Ishikawa (cell line): ENCODE results near the gene IREB2.

ENCODE experiments used
- CEBPB ChIP-seq: IDR thresholded peaks from 2 replicates; pipeline ENCODE4 v1.6.1; 2012
- CREB1 ChIP-seq: IDR thresholded peaks from 2 replicates; pipeline ENCODE4 v1.6.1; 2012; ENCODE audit warnings: low read depth
- EGR1 ChIP-seq: IDR thresholded peaks from 2 replicates; pipeline ENCODE4 v1.6.1; 2012
- EP300 ChIP-seq: IDR thresholded peaks from 2 replicates; pipeline ENCODE4 v1.6.1; 2012; ENCODE audit warnings: borderline replicate concordance
- FOXM1 ChIP-seq: IDR thresholded peaks from 2 replicates; pipeline ENCODE4 v1.6.1; 2012; ENCODE audit warnings: low read depth, borderline replicate concordance
- MAX ChIP-seq: IDR thresholded peaks from 2 replicates; pipeline ENCODE4 v1.6.1; 2012
- NFIC ChIP-seq: IDR thresholded peaks from 2 replicates; pipeline ENCODE4 v1.6.1; 2012
- RAD21 ChIP-seq: IDR thresholded peaks from 2 replicates; pipeline ENCODE4 v1.6.1; 2012; ENCODE audit warnings: low read depth
- TAF1 ChIP-seq: IDR thresholded peaks from 2 replicates; pipeline ENCODE4 v1.6.1; 2012; ENCODE audit warnings: low read depth, mild to moderate bottlenecking
- TCF12 ChIP-seq: IDR thresholded peaks from 2 replicates; pipeline ENCODE4 v1.6.1; 2012; ENCODE audit warnings: low read depth
- TEAD4 ChIP-seq: IDR thresholded peaks from 2 replicates; pipeline ENCODE4 v1.6.1; 2012
- USF1 ChIP-seq: IDR thresholded peaks from 2 replicates; pipeline ENCODE4 v1.6.1; 2012
- YY1 ChIP-seq: IDR thresholded peaks from 2 replicates; pipeline ENCODE4 v1.6.1; 2012; ENCODE audit warnings: low read depth
- ZBTB7A ChIP-seq: IDR thresholded peaks from 2 replicates; pipeline ENCODE4 v1.6.1; 2012; ENCODE audit warnings: low read depth
- TF ChIP-seq, protein P1 (sequence below): IDR thresholded peaks from 2 replicates; pipeline ENCODE4 v1.6.1; 2012; ENCODE audit warnings: low read depth, mild to moderate bottlenecking

IREB2 gene

DNA sequence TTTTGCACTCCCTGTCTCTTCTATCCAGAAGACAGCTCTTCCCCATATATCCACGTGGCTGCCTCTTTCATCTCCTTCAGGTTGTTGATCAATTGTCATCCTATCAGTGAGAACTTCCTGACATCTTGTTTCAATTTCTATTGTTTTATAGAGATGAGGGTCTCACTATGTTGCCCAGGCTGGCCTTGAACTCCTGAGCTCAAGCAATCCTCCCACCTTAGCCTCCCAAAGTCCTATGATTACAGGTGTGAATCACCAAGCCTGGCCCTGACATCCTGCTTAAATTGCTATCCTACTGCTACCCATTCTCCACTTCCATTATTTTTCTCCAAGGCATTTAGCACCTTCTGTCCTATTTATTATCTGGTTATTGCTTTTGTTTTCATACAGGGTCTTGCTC, 44.9 kb upstream of the IREB2 start:
- TF ChIP-seq USF1 (no peak), ZBTB7A (no peak), FOXM1 (no peak), TCF12 (no peak), CEBPB (no peak), NFIC (no peak), RAD21 (no peak), EGR1 (no peak), TEAD4 (no peak), CREB1 (no peak), TAF1 (no peak), EP300 (no peak), YY1 (no peak), MAX (no peak)
- TF ChIP-seq, protein P1, sequence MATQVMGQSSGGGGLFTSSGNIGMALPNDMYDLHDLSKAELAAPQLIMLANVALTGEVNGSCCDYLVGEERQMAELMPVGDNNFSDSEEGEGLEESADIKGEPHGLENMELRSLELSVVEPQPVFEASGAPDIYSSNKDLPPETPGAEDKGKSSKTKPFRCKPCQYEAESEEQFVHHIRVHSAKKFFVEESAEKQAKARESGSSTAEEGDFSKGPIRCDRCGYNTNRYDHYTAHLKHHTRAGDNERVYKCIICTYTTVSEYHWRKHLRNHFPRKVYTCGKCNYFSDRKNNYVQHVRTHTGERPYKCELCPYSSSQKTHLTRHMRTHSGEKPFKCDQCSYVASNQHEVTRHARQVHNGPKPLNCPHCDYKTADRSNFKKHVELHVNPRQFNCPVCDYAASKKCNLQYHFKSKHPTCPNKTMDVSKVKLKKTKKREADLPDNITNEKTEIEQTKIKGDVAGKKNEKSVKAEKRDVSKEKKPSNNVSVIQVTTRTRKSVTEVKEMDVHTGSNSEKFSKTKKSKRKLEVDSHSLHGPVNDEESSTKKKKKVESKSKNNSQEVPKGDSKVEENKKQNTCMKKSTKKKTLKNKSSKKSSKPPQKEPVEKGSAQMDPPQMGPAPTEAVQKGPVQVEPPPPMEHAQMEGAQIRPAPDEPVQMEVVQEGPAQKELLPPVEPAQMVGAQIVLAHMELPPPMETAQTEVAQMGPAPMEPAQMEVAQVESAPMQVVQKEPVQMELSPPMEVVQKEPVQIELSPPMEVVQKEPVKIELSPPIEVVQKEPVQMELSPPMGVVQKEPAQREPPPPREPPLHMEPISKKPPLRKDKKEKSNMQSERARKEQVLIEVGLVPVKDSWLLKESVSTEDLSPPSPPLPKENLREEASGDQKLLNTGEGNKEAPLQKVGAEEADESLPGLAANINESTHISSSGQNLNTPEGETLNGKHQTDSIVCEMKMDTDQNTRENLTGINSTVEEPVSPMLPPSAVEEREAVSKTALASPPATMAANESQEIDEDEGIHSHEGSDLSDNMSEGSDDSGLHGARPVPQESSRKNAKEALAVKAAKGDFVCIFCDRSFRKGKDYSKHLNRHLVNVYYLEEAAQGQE, result no peak

- no peak for TF ChIP-seq EP300
- no peak for TF ChIP-seq NFIC
- no peak for TF ChIP-seq CREB1
- no peak for TF ChIP-seq FOXM1
These were observed 44.0 kb upstream of the IREB2 start for GRCh38 chr15:78394026-78394425.

- TF ChIP-seq ZBTB7A (no peak), NFIC (no peak), TCF12 (no peak), USF1 (no peak), TEAD4 (no peak), MAX (no peak), EGR1 (no peak), TAF1 (no peak), EP300 (no peak), RAD21 (no peak), CREB1 (no peak)
- TF ChIP-seq, protein P1, result no peak
These were observed 42.9 kb upstream of the IREB2 start for GRCh38 chr15:78394981-78395616.

- TF ChIP-seq CREB1, result no peak
These were observed 41.7 kb upstream of the IREB2 start for GRCh38 chr15:78396186-78396814.

DNA sequence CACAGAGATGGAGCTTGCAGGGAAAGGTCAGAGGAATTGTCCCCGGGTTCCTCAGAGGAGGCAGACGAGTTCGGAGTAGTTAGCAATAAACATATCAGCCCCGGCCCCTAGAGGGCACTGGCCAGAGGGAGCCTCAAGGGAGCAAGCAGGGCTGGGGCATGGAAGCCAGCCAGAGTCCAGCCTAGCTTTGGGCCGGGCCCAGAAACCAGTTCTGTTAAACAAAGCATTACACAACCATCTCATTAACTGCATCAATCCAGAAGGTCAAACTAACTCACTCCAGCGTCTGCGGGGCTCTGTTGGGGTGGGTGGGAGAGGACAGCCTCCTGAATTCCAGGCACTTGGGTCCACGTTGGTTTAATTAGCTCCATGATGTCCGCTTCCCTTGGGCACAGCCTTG, 41.0 kb upstream of the IREB2 start:
- TF ChIP-seq EP300, result no peak
- TF ChIP-seq TCF12, result no peak
- TF ChIP-seq, protein P1, result no peak
- TF ChIP-seq USF1, result no peak
- no peak for TF ChIP-seq ZBTB7A
- TF ChIP-seq TAF1, result no peak
- TF ChIP-seq RAD21, result no peak
- no peak for TF ChIP-seq FOXM1
- TF ChIP-seq EGR1, result no peak
- no peak for TF ChIP-seq CREB1
- no peak for TF ChIP-seq TEAD4
- TF ChIP-seq CEBPB, result no peak
- no peak for TF ChIP-seq NFIC
